B cell (primary cell): ENCODE results near the gene PNKP. TPM values are rescaled to one million over a fixed set of nuclear protein-coding genes. Genes with fewer than 3 reads are reported as not detected.

Source experiments
- ATAC-seq: fragments of 200-7000 bp; cut with Tn5 transposase; one replicate; pipeline ENCODE4 v1.10.0; 2021; ENCODE audit warnings: low read depth, mild to moderate bottlenecking, moderate number of reproducible peaks, moderate library complexity
- CTCF ChIA-PET: fragments of 350-600 bp; sonication (Branson Sonifier 250); formaldehyde crosslinking; loops from one replicate; lab custom pipeline; 2021; ENCODE audit warnings: antibody characterized with exemption, inconsistent platforms; lab: Charles Lee
- POLR2A ChIA-PET: fragments of 350-600 bp; sonication (Branson Sonifier 250); formaldehyde crosslinking; loops from one replicate; lab custom pipeline; 2021; ENCODE audit warnings: antibody characterized with exemption; lab: Charles Lee
- DNase-seq: peaks from one replicate; pipeline ENCODE4 v3.0.0; 2013
- H2AFZ ChIP-seq: 2 replicates; pipeline ENCODE4 v1.6.1; 2012; ENCODE audit warnings: mild to moderate bottlenecking, low read depth, low read length; ENCODE audit not compliant: insufficient read depth, poor library complexity, severe bottlenecking
- H3K27ac ChIP-seq, 2 donors: 1 replicate in 1 of 2; 2 replicates in 1 of 2; pipeline ENCODE4 v1.5.1; 2012 to 2013; ENCODE audit warnings: low read length in 2 of 2, mild to moderate bottlenecking in 2 of 2, moderate library complexity in 1 of 2
- H3K27me3 ChIP-seq, 4 experiments: fragments of 200-600 bp in 1 of 4; sonication (generic) in 1 of 4; replicated peaks in 1 of 4; 1 replicate in 2 of 4; 2 replicates in 2 of 4; pipeline versions ENCODE4 v1.6.1 to v1.7.0; 2013 to 2016; ENCODE audit warnings: low read length in 3 of 4, mild to moderate bottlenecking in 2 of 4, mixed read lengths in 1 of 4, moderate library complexity in 1 of 4; ENCODE audit not compliant: insufficient read depth in 4 of 4, control insufficient read depth in 3 of 4; ENCODE audit errors: control extremely low read depth in 1 of 4
- H3K36me3 ChIP-seq, 2 experiments: replicated peaks in 1 of 2; 1 replicate in 1 of 2; 2 replicates in 1 of 2; pipeline versions ENCODE4 v1.6.1 to v1.7.1; 2013; ENCODE audit warnings: low read length in 1 of 2; ENCODE audit not compliant: insufficient read depth in 2 of 2, control insufficient read depth in 1 of 2; ENCODE audit errors: control extremely low read depth in 1 of 2, extremely low read depth in 1 of 2
- H3K4me1 ChIP-seq, 2 donors: fragments of 200-600 bp in 1 of 2; sonication (generic) in 1 of 2; 1 replicate in 1 of 2; 2 replicates in 1 of 2; pipeline versions ENCODE4 v1.5.1 to v1.6.1; 2013 to 2017; ENCODE audit warnings: low read length in 2 of 2; ENCODE audit not compliant: control insufficient read depth in 2 of 2, insufficient read depth in 2 of 2
- H3K4me2 ChIP-seq: replicated peaks from 2 replicates; pipeline ENCODE3; 2012; ENCODE audit warnings: mild to moderate bottlenecking, low read depth, low read length; ENCODE audit not compliant: poor library complexity, severe bottlenecking
- H3K4me3 ChIP-seq, 5 experiments: fragments of 200-600 bp in 1 of 5; sonication (generic) in 1 of 5; 1 replicate in 3 of 5; 2 replicates in 2 of 5; pipeline versions ENCODE4 v1.5.1 to v1.7.0; 2011 to 2016; ENCODE audit warnings: low read length in 4 of 5, mild to moderate bottlenecking in 4 of 5, low read depth in 2 of 5, control low read depth in 1 of 5, moderate library complexity in 1 of 5; ENCODE audit not compliant: insufficient read depth in 1 of 5; ENCODE audit errors: control extremely low read depth in 1 of 5, extremely low read depth in 1 of 5
- H3K79me2 ChIP-seq: fragments of 200-600 bp; sonication (generic); one replicate; pipeline ENCODE4 v1.6.0; 2016; ENCODE audit warnings: low read length; ENCODE audit not compliant: control insufficient read depth, insufficient read depth
- H3K9ac ChIP-seq: fragments of 200-600 bp; sonication (generic); 2 replicates; pipeline ENCODE4 v1.6.1; 2017; ENCODE audit warnings: mild to moderate bottlenecking, low read length, moderate library complexity
- H3K9me3 ChIP-seq, 3 donors: one replicate each; pipeline versions ENCODE4 v1.6.1 to v1.7.1; 2013; ENCODE audit warnings: low read length in 2 of 3; ENCODE audit not compliant: control insufficient read depth in 2 of 3, insufficient read depth in 1 of 3; ENCODE audit errors: control extremely low read depth in 1 of 3
- H4K20me1 ChIP-seq: 2 replicates; pipeline ENCODE4 v1.6.0; 2012; ENCODE audit warnings: mild to moderate bottlenecking, low read length; ENCODE audit not compliant: insufficient read depth, control insufficient read depth, poor library complexity, severe bottlenecking
- H3K27ac Mint-ChIP-seq: one replicate; pipeline ENCODE4 v1.8.0; 2021; ENCODE audit warnings: mixed read lengths
- H3K27me3 Mint-ChIP-seq: one replicate; pipeline ENCODE4 v1.8.0; 2021; ENCODE audit warnings: mixed read lengths
- H3K4me1 Mint-ChIP-seq: one replicate; pipeline ENCODE4 v1.8.0; 2021; ENCODE audit warnings: mixed read lengths
- H3K4me3 Mint-ChIP-seq: one replicate; pipeline ENCODE4 v1.8.0; 2021; ENCODE audit warnings: mixed read lengths
- H3K9me3 Mint-ChIP-seq: one replicate; pipeline ENCODE4 v1.8.0; 2022; ENCODE audit warnings: mixed read lengths; ENCODE audit not compliant: insufficient read depth
- CTCF ChIP-seq: fragments of 200-600 bp; IDR thresholded peaks from one replicate; pipeline ENCODE4 v1.8.0; 2022; ENCODE audit warnings: antibody characterized with exemption, mild to moderate bottlenecking
- EZH2 ChIP-seq: IDR thresholded peaks from 2 replicates; pipeline ENCODE4 v1.6.1; 2012; ENCODE audit warnings: borderline replicate concordance, low read depth, mild to moderate bottlenecking, moderate library complexity, low read length; ENCODE audit not compliant: insufficient read depth, poor library complexity, severe bottlenecking
- WGBS: methylation state at CpG from one replicate; pipeline ENCODE4 v1.1.5; 2013; ENCODE audit warnings: missing lambda C conversion rate; ENCODE audit not compliant: insufficient coverage; 5-methylcytosine and 5-hydroxymethylcytosine counted together
- intact Hi-C: fragments of 100-400 bp; cut with micrococcal nuclease; formaldehyde crosslinking; loops from one replicate; pipeline ENCODE4 v1.10.0; 2022
- polyA plus RNA-seq: library from polyadenylated mRNA; depleted of rRNA; stranded (reverse); fragments of >200 nt; gene quantifications from 2 replicates; pipeline ENCODE4 v1.2.3, GENCODE V29; 2012
- total RNA-seq, 2 donors: library from RNA; stranded (reverse); fragments of 120-200 nt in 1 of 2; gene quantifications; 1 replicate in 1 of 2; 2 replicates in 1 of 2; pipeline versions ENCODE4 v1.2.3 to v1.2.4, GENCODE V29; 2013 to 2022

The PNKP gene
- total and polyA plus RNA-seq, 2 donors (not counting 1 experiment from before 2014, with no cell fraction given) = 173 to 274 TPM

DNA sequence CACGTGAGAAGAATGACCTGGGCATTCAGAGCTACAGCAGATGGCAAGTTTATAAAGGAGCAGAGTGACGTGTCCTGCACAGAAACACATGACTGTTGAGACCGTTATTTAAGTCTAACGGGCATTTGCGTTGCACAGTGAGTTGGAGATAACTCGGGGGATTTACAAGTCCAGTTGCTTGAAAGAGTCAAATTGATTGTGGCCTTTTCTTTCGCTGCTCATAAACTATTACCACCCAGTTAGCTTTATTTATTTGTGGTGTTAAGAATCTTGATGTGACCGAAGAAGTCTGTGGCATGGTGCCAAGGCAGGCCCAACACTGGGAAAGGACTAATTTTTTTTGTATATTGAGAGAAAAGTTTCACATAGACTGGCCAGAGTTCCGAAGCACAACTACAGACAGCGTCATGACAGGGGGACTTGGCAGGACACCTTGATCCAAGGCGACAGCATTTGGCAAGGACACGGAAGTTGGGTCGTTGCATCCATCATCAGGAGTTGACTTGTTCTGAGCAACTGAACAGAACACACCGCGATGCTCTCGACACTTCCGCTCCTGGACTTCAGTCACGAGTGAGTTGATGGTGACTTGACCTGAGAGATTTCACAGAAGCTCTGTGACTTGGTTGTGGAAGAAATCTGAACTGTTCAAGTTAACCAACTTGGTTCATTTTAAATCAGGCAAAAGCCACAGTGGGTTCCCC is 28.3 kb downstream of the PNKP start:
- ChIA-PET POLR2A (no interaction called here), CTCF (no interaction called here)
- H3K4me3 Mint-ChIP-seq = no peak overlapping the region
- no peaks in the 10 kb centered on the region for H3K9me3 Mint-ChIP-seq
- Histone ChIP-seq H3K27ac (no peak overlapping the region), H3K36me3 (peaks cover 0 to 55% of the 10 kb centered on the region in 2 experiments), H2AFZ (no peak overlapping the region), H3K9me3 (no peaks in the 10 kb centered on the region), H3K79me2 (no peaks in the 10 kb centered on the region), H3K27me3 (no peaks in the 10 kb centered on the region), H3K4me3 (no peak overlapping the region), H3K4me1 (peaks cover 16 to 24% of the 10 kb centered on the region in 2 donors), H3K4me2 (no peak overlapping the region), H3K9ac (no peak overlapping the region), H4K20me1 (no peaks in the 10 kb centered on the region)
- no peak for DNase-seq
- no peak for ATAC-seq
- peak overlapping the region; percentile 6 for H3K27ac Mint-ChIP-seq
- intact Hi-C loops = no loop called here
- TF ChIP-seq CTCF = no peak
- no peak for TF ChIP-seq EZH2
- H3K27me3 Mint-ChIP-seq = no peaks in the 10 kb centered on the region
- H3K4me1 Mint-ChIP-seq = peaks cover 19% of the 10 kb centered on the region
- 97% methylated on average over 16 of the region's 18 CpGs for WGBS

GRCh38 chr19:49837425-49837824 is 30.0 kb downstream of the PNKP start:
- Histone ChIP-seq H3K79me2 (no peaks in the 10 kb centered on the region), H3K27ac (no peak overlapping the region), H3K4me3 (no peak overlapping the region), H3K4me2 (no peak overlapping the region), H3K27me3 (no peaks in the 10 kb centered on the region), H3K9me3 (no peaks in the 10 kb centered on the region), H3K9ac (no peak overlapping the region), H2AFZ (no peak overlapping the region), H3K36me3 (peaks cover 0 to 69% of the 10 kb centered on the region in 2 experiments), H3K4me1 (peaks cover 3 to 8% of the 10 kb centered on the region in 2 donors), H4K20me1 (no peaks in the 10 kb centered on the region)
- peaks cover 7% of the 10 kb centered on the region for H3K4me1 Mint-ChIP-seq
- no peaks in the 10 kb centered on the region for H3K9me3 Mint-ChIP-seq
- no peak for TF ChIP-seq EZH2
- TF ChIP-seq CTCF = no peak
- POLR2A ChIA-PET = no interaction called here
- DNase-seq = no peak
- intact Hi-C loops = no loop called here
- ATAC-seq = no peak
- H3K4me3 Mint-ChIP-seq = no peak overlapping the region
- no peak overlapping the region for H3K27ac Mint-ChIP-seq
- no peaks in the 10 kb centered on the region for H3K27me3 Mint-ChIP-seq
- WGBS = over 99% methylated on average over 9 of the region's 9 CpGs
- CTCF ChIA-PET = no interaction called here
